Measurements from ENCODE around the gene BBS9. TPM values are rescaled to one million over a fixed set of nuclear protein-coding genes. Genes with fewer than 3 reads are reported as not detected.

BBS9 gene
- total and polyA plus RNA-seq, 2 of the 4 experiments (the other 2 are of a cell fraction), result 7.9 to 9.5 TPM

DNA sequence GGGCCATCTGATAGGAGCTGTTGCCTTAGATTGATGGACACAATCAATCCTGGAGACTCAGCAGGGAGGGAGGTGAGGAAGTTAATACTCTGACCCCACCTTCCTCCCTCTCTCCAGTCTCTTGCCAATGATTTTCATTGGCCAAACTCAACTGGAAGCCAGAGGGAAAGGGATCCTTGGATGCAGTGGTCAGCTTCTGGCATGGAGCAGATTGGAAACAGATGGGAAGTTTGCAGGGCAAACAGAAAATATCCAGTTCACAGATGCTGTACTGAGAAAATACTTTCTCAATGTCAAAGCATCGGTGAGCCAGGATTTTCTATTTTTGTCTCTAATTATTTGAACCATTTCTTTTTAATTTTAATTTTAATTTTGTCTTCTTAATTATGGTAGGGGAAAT, 170.8 kb downstream of the BBS9 start:
- no peaks in the 10 kb centered on the region for H3K9me1 ChIP-seq (ENCODE audit: insufficient read depth, low read length)
- no peak overlapping the region for H2BK15ac ChIP-seq (ENCODE audit: low read depth, low read length)
- H4K5ac ChIP-seq (ENCODE audit: low read depth, low read length), result no peak overlapping the region
- H3K79me1 ChIP-seq (ENCODE audit: low read depth in 1 of 2, low read length in 2 of 2), result no peaks in the 10 kb centered on the region
- WGBS, 2 experiments (ENCODE audit: extremely low coverage in 2 of 2, insufficient read length in 1 of 2), result no CpG with 5 or more reads among the region's 1 CpG
- intact Hi-C loops (cut with micrococcal nuclease) (no loop called here), in situ Hi-C loops (cut with MboI; ENCODE audit: low sequenced_read_pairs) (no loop called here), dilution Hi-C loops (cut with HindIII; ENCODE audit: low sequenced_read_pairs, unreplicated experiment) (no loop called here)
- no peak overlapping the region for H2BK5ac ChIP-seq (ENCODE audit: low read depth, low read length, poor library complexity, severe bottlenecking)
- ChIA-PET CTCF (no interaction called here), POLR2A (ENCODE audit: unreplicated experiment) (no interaction called here)
- BruUV-seq (replicated peaks), result no TSS peak
- H4K8ac ChIP-seq (ENCODE audit: low read depth in 2 of 2, low read length in 2 of 2), result no peak overlapping the region
- H3K9me3 ChIP-seq (ENCODE audit: control insufficient read depth, insufficient read depth, low read length), result peaks cover 4% of the 10 kb centered on the region
- no peak overlapping the region for H3K9ac ChIP-seq (ENCODE audit: low read depth, low read length)
- H3K4ac ChIP-seq (ENCODE audit: low read depth, low read length), result no peak overlapping the region
- no peak overlapping the region for H3K4me2 ChIP-seq (ENCODE audit: low read depth, low read length)
- H3K27ac ChIP-seq (ENCODE audit: insufficient read depth, low read length), result no peak overlapping the region
- H3K14ac ChIP-seq (replicated peaks; ENCODE audit: low read depth, low read length), result no peak overlapping the region
- no peak overlapping the region for H3K23ac ChIP-seq (ENCODE audit: low read depth, low read length)
- no peak overlapping the region for H4K91ac ChIP-seq (ENCODE audit: insufficient read depth, low read depth, low read length)
- H2BK20ac ChIP-seq (ENCODE audit: low read depth, low read length), result no peak overlapping the region
- no peak for DNase-seq
- H3K4me3 ChIP-seq (ENCODE audit: insufficient read depth, low read depth, low read length), result no peak overlapping the region
- no peaks in the 10 kb centered on the region for H3K36me3 ChIP-seq (ENCODE audit: control insufficient read depth, insufficient read depth, low read length)
- H3K56ac ChIP-seq (ENCODE audit: extremely low read depth, insufficient read depth, low read length), result no peak overlapping the region
- no peak overlapping the region for H2AK5ac ChIP-seq (ENCODE audit: low read depth, low read length)
- H3K4me1 ChIP-seq (ENCODE audit: control insufficient read depth, insufficient read depth, low read length), result no peaks in the 10 kb centered on the region
- H2BK120ac ChIP-seq (ENCODE audit: low read depth, low read length), result no peak overlapping the region
- TF ChIP-seq CTCF (conservative IDR thresholded peaks at IDR 0.05; ENCODE audit: low read depth, low read length), result no peak
- TF ChIP-seq BHLHE40 (IDR thresholded peaks at IDR 0.05; ENCODE audit: low read depth, low read length), result no peak
- TF ChIP-seq RFX5 (IDR thresholded peaks at IDR 0.05; ENCODE audit: low read depth, low read length), result no peak
- TF ChIP-seq POLR2A (IDR thresholded peaks at IDR 0.05; ENCODE audit: low read depth, low read length), result no peak
- no peak for TF ChIP-seq RAD21 (IDR thresholded peaks at IDR 0.05; ENCODE audit: low read length)
- TF ChIP-seq NFE2L2 (IDR thresholded peaks at IDR 0.05; ENCODE audit: low read depth, low read length), result no peak
- TF ChIP-seq USF2 (IDR thresholded peaks at IDR 0.05; ENCODE audit: low read depth, low read length), result no peak
- TF ChIP-seq, protein P1, sequence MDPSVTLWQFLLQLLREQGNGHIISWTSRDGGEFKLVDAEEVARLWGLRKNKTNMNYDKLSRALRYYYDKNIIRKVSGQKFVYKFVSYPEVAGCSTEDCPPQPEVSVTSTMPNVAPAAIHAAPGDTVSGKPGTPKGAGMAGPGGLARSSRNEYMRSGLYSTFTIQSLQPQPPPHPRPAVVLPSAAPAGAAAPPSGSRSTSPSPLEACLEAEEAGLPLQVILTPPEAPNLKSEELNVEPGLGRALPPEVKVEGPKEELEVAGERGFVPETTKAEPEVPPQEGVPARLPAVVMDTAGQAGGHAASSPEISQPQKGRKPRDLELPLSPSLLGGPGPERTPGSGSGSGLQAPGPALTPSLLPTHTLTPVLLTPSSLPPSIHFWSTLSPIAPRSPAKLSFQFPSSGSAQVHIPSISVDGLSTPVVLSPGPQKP (IDR thresholded peaks at IDR 0.05; ENCODE audit: borderline replicate concordance, low read depth, low read length), result no peak
- TF ChIP-seq CEBPB (IDR thresholded peaks at IDR 0.05; ENCODE audit: low read depth, low read length), result no peak
- TF ChIP-seq MXI1 (IDR thresholded peaks at IDR 0.05; ENCODE audit: borderline replicate concordance, low read depth, low read length), result no peak
- TF ChIP-seq MAFK (IDR thresholded peaks at IDR 0.05; ENCODE audit: low read depth, low read length), result no peak
- TF ChIP-seq CHD1 (IDR thresholded peaks at IDR 0.05; ENCODE audit: low read depth, low read length), result no peak
- no peak for TF ChIP-seq MAZ (IDR thresholded peaks at IDR 0.05; ENCODE audit: borderline replicate concordance, low read depth, low read length)
- TF ChIP-seq FOS (IDR thresholded peaks at IDR 0.05; ENCODE audit: low read depth, low read length), result no peak
- TF ChIP-seq RCOR1 (IDR thresholded peaks at IDR 0.05; ENCODE audit: insufficient replicate concordance, low read length), result no peak
- no peak for TF ChIP-seq SMC3 (IDR thresholded peaks at IDR 0.05; ENCODE audit: low read depth, low read length)
- H4K20me1 ChIP-seq (ENCODE audit: insufficient read depth, low read length), result no peaks in the 10 kb centered on the region
- no peak for ATAC-seq (ENCODE audit: low read depth)
- H2AK9ac ChIP-seq (replicated peaks; ENCODE audit: low read depth, low read length, poor library complexity), result no peak overlapping the region
- no peak overlapping the region for H2AFZ ChIP-seq (replicated peaks; ENCODE audit: low read length, poor library complexity)
- no peak overlapping the region for H3K18ac ChIP-seq (ENCODE audit: low read depth, low read length)
- H3K27me3 ChIP-seq (ENCODE audit: control insufficient read depth, insufficient read depth, low read length), result no peaks in the 10 kb centered on the region
